Activated CD4-positive, alpha-beta T cell treated with anti-CD3 and anti-CD28 coated beads, Interleukin-10, Interleukin-2, amounts not matched to agents 100 ng/mL and 50 ng/mL, durations not matched to agents 16 hours and 8 hours (primary cell): ENCODE measurements around the gene IGF1R.

ENCODE experiments used
- DNase-seq: peaks from one replicate; pipeline ENCODE4 v3.0.0-alpha.2; 2020

The IGF1R gene

DNA sequence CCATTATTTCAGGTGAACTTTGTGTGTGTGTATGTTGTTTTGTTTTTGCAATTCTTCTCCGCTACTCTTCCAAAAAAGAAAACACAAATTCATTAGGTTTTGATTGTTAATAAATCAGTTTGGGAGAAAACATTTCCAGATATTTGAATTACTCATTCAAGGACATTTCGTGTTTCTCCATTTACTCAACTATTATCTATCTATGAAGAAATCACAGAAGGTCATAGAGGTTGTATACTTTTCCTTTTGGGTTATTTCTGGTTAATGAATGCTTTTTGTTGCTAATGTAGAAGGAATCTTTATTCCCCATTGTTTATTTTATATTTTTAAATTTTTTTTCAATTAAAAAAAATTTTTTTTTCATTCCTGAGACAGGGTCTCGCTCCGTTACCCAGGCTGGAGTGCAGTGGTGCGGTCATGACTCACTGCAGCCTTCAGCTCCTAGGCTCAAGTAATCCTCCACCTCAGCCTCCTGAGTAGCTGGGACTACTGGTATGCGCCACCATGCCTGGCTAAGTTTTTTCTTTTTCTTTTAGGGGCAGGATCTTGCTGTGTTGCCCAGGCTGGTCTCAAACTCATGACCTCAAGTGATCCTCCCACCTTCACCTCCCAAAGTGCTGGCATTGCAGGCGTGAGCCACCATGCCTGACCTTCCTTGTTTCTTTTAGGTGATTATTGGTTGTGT is 28.4 kb downstream of the IGF1R start:
- DNase-seq: no peak

DNA sequence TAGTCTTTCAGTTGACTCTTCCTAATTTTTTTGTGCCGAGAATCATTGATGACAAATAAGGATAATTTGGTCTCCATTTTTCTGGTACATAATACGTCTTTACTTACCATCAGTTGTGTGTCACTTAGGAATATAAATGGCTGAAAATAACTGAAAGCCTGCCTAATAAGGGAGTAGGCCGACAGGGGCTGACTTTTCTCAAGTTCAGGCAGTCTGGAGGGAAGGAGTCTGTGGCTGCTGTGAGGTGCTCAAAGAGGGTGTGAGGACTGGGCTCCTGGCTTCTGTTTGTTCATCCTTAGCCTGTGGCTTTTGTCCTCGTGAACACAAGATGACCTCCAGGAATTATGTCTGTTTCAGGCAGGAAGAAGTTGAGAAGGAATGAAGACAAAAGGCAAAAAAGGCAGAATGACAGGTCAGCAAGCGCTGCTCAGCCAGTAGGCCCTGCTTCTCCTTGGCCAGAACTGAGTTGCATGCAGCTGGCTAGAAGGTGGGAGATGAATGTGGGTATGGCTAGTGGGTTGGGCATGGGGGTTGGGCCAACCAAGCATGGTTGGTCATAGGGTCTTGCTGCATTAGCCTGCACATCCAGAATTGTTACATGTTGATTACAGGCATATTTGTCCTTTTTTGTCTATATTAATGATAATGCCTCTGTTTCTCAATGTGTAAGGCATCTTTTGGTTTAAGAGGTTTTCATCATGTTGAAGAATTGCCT is 29.2 kb downstream of the IGF1R start:
- no peak for DNase-seq

DNA sequence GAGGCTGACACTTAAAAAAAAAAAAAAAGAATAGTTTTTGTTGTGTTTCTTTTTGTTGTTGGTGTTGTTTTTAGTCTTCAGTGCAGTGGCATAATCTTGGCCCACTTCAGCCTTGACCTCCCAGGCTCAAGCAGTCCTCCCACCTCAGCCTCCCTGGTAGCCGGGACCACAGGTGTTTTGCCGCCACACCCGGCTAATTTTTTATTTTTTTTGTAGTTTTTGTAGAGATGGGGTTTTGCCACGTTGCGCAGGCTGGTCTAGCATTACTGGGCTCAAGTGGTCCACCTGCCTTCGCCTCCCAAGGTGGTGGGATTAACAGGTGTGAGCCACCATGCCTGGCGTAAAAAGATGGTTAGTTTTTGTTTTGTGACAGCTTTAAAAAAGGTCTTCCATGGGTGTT is 30.1 kb downstream of the IGF1R start:
- no peak for DNase-seq

DNA sequence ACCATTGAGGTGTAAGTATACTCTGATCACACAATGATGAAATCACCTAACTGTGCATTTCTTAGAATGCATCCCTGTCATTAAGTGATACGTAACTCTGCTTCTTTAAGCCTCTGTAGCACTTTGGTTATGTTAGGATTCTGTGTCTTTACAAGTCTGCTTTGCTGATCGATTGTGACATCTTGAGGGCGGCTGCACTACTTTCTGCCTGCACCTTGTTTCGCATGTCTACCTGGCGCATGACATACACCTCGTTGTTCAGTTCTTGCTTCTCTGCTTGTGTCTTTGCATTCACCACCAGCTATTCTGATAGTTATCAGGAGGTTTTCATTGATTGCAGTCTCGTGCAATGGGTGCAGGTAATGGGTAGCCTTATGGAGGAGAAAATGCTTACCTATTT is 32.7 kb downstream of the IGF1R start:
- DNase-seq: no peak

DNA sequence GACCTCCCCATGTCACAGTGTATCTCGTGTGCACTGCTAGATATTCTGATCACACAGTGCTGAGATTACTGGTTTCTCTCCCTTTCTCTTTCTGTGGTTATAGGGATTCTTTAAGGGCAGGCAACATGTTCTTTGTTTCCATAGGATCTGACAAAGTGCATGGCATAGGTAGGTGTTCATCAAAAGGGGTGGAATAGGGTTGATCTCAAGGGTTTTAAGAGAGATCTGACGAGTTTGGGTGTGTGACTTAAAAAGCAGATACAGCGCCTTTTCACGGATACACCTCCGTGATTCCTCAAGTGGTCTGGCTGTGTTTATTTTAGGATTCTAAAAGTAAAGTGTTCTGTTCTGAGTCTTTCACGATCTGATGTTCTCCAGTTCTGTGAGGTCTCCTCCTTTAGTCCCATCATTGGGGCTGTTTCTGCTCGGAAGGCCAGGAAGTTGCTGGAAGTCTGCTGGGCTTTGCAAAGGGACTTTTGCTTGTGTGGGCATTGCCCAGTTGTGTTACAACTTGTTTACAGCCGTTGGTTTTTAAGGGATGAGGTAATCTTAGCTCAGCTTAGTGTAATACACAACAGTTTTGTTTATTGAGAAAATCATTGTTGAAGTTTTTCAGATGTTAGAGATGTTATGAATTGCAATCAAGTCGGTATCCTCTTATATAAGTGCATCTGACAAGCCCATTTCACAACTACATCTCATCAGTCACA is 34.8 kb downstream of the IGF1R start:
- no peak for DNase-seq

DNA sequence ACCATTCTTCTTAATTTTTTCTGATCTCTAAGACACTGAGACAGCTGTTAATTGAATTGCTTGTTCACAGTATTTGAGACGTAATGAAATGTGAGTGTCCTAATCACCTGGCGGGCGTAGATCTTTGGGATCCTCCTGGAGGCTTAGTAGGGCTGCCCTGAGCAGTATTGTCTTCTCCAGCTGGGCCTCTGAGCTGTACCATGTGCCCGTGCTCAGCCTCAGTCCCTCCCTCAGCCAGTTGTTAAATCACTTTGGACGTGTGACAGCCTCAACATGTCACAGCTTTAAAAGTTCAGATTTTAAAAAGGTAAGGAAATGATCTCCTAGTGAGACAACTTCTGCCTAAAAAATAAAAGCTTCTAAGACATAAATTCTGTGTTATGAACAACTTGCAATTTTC is 35.5 kb downstream of the IGF1R start:
- DNase-seq: no peak

DNA sequence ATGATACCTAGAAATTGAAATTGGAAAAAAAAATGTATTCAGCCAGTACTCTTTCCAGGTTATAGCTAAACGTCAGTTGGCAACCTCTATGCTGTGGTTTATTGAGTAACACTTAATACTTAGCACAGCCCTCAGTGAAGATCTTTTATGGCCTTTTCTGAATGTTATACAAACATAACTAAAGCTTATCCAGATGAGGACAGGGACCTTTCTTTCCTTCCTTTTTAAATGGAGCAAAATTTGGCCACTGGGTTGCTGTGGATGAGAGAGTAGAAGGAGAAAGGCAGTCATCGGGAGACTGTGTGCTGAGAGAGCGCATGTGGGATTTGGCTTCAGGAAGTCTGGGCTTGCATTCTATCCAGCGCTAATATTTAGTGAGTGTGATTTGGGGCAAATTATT is 36.1 kb downstream of the IGF1R start:
- DNase-seq: no peak

DNA sequence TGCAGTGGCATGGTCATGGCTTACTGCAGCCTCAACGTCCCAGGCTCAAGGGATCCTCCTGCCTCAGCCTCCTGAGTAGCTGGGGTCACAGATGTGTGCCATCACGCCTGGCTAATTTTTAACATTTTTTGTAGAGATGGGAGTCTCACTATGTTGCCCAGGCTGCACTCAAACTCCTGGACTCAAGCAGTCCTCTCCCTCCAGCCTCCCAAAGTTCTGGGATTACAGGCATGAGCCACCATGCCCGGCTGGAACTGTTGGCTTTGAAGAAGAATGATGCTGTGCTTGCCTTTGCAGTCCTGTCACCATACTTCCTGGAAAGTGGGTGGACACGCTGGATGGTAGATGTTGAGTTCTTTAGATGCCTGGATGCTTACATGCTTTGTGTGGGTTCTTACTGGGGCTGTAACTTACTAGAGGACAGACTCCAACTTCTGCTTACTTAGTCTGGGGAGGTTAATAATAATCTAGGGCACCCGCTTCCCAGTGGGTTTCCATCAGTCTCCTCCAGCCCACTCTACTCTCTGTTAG is 36.7 kb downstream of the IGF1R start:
- no peak for DNase-seq

DNA sequence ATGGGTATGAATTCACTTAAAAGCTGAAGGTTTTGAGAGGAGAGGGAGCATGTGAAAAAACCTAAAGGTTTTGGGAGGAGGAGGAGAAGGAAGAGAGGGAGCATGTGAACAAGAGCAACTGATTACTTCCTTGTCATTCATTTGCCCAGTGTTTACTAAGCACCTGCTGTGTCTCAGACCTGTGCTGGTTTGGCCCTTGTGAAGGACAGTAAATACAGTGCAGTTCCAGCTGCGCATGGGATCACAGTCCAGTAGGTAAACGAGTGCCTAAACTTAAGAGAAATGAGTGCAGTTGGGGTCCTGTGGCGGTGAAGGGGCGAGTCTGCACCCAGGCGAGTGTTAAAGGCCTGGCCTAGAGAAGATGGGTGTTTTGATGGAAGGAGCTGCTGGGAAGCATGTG is 38.6 kb downstream of the IGF1R start:
- DNase-seq: no peak

DNA sequence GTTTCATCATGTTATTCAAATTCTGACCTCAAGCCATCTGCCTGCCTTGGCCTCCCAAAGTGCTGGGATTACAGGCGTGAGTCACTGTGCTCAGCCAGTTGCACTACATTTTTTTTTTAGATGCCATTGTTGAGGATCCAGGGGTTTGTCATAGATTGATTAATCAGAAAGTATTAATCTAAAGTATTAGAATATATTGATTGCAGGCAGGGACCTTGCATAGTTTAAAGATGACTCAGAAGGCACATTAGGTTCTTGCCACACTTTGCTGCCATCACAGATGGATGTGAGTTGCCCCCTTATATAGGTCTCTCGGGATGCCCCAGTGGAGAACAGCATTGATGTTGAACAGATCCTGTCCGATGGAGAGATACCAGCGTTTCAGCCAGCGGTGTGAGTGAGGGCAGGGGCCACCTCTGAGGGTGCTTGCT is 41.1 kb downstream of the IGF1R start:
- DNase-seq: no peak

DNA sequence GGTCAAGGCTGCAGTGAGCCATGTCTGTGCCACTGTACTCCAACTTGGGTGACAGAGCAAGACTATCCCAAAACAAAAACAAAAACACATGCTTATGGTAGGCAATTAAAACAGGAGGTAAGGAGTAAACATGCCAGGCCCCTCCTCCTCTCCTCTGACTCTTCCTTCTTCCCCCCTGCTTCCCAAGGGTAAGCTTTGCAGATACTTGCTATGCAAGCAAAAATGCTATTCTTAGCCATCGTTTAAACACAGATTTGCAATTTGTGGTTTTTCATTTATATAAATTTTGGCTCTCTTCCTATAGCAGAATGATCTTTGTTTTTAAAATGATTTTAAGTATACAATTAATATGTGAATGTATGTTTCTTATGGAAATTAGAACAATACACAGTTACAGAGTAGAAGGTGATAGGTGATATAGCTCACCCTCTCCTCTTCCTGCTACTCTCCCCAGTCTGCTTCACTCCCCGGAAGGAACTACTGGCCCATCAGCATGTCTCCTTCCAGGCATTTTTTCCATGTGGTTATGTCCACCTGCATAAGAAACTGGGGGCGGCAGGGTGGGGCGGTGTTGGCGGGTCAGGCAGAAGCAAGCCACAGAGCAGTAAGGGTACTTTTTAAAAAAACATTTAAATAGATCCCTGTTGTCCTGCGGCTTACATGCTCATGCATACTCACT is 42.1 kb downstream of the IGF1R start:
- DNase-seq: no peak

DNA sequence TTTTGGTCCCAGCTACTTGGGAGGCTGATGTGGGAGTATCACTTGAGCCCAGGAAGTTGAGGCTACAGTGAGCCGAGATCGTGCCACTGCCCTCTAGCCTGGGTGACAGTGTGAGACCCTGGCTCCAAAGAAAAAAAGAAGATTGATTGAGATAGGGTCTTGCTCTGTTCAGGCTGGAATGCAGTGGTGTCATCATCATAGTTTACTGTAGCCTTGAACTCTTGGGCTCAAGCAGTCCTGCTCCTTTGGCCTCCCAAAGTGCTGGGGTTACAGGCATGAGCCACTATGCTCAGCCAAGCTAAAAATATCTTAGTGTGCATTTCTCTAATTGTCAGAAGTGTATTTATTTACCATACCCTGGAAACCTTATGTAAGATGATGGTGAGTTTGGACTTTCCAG is 43.9 kb downstream of the IGF1R start:
- DNase-seq: no peak

DNA sequence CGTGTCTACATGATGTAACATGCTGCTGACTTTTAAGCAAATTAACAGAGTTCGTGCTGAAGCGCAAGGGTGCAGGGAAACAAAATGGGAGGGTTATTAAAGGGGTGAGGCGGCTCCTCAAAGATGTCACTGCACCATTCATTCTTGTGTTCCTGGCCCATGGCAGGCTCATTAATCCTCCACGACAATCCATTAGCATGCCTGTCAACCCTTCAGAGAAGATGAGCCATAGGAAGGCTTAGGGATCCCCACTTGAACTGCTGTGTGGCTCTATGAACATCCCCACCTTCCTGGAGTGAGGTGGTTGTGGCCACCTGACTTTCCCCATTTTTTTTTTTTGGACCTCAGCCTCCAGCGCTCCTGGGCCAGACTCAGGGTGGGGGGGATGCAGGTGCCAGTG is 45.8 kb downstream of the IGF1R start:
- no peak for DNase-seq

DNA sequence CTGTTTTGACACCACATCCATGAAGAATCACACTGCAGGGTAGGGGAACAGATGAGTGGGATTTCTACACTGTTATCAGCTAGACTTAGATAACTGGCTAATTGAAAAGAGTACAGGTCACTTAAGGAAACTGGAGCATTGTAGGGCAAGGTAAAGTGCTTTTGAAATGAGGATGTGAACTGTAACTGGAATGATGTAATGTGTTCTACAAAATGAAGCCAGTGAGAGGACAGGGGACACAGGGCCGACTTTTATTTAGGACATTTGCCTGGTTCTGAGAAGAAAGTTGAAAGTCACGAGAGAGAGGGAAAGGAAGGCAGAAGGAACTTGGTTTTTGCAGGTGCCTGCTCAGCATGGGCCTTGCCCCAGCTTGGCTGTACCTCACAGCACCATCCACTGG is 50.5 kb downstream of the IGF1R start:
- no peak for DNase-seq

DNA sequence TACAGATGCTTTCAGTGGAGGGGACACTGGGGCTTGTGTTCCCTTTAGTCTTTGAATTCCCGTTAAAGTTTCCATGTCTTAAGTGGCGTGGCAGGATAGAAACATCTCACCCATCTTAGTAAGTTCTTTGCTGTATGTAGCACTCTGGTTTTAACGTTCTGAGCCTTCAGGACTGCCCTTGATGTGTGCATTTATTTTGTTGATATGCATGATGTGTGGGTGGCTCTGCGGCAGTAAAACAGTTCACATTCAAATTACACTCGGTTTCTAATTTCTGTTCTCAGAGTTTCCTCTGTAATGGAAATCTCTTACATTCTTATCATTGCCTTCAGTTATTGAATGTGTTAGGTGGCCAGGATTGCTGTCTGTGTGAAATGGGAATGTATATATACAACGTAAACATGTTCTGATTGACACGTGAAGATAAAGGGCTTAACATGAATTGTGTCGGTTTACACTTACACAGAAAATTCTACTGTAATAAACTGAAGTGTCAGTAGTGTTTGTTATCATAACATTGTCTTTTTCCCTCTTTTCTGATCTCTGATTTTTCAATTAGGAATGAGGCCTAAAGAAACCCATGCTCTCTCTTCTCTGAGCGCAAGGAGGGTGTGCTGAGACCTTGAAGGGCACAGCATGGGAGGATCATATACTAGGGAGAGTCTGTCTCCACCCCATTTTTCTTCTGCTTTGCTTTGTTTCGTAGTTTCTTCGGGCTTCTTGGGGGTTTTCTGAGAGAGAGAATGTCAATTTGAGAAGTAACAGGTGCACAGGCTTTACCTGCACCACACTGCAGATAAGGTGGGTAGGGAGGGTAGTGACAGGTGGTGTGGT is 51.5 kb downstream of the IGF1R start:
- DNase-seq: no peak

DNA sequence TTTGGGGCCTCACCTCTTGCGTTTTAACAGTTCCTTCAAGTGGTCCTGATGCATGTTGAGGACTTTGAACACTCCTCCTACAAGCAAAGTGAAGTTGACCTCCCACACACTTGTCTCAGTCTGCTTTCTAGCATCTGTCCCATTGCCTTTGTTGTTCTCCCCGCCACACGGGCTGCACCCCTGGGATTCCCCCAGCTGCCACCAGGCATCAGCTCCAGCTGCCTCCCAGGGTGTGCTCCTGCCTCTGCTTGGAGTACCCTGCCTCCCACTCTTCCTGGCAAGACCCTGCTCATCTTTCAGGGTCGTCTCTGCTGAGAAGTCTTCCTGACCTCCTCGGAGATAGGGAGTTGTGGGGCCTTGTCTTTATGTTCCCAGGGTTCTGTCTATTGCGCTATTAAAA is 52.2 kb downstream of the IGF1R start:
- DNase-seq: no peak

DNA sequence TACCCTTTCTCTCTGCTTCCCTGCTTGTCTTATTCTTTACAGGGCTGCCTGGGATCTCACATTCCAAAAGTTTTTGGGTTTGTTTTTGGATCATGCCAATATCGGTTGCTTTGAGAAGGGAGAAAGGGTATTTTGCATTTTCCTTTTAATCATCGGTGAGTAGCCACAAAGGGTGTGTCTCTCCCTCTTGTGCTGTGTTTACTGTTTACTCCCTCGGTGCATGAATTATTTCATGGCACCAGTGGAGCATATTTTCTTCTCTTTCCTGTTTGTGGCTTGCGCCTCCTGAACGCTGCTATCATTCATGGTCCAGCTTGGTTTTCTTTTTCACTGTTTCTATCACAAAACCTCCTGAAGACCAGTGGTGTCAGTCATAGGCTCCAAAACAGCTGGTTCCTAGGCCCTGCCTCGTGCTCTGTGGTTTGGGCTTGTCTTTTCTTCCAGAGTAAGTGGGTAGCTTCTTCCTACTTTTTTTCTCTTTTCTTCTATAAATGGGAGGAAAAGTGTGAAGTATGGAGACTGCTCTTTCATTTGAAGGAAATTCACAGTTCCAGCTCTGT is 54.9 kb downstream of the IGF1R start:
- no peak for DNase-seq

DNA sequence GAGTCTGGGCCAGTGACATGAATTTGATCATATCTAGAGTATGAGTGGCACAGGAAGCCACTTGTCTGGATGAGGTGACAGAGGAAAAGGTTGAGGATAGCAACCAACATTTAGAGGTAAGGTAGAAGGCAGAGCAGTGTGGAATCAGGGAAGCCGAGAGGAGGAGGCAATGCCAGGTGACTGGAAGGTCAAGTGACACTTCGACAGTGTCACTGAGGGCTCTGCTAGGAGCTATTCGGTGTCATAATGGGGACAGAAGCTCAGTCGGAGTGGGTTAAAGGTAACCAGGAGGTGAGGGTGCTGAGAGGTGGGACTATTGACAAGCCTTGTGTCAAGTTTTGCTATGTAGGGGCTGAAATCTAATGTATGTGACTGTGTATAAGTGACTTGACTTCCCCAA is 56.7 kb downstream of the IGF1R start:
- DNase-seq: no peak

DNA sequence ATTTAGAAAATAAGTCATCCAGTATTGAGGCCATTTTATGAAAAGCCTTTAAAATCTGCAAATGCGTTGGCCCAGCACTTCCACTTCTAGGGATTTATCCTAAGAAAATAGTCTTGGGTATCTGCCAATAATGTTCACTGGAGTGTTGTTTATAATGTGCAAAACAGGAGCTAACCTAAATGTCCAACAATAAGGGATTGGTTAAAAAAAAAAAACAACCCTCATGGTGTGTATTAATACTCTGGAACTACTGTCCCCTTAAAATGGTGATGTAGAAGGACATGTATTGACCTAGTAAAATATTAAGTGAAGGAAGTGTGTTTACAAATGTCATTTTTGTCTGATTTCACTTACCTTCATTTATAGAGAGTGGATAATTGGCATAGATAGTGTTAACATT is 58.0 kb downstream of the IGF1R start:
- no peak for DNase-seq

DNA sequence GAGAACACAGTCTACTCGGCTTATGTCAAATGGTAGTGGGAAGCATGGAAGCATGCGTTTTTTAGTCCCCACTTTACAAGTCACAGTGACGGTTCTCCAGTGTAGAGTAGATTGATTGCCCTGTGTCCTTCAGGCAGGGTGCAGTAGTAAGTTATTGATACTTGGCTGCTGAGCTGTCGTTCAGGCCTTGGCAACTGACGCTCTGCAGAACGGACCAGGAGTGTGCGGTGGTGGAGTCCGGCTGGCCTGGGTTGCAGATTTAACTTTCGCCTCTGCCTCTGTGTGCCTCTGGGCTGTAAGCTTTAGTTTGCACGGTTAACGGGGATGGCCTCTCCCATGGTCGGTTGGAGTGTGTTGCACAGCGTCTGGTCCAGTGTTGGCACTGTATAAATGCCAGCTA is 58.6 kb downstream of the IGF1R start:
- no peak for DNase-seq

DNA sequence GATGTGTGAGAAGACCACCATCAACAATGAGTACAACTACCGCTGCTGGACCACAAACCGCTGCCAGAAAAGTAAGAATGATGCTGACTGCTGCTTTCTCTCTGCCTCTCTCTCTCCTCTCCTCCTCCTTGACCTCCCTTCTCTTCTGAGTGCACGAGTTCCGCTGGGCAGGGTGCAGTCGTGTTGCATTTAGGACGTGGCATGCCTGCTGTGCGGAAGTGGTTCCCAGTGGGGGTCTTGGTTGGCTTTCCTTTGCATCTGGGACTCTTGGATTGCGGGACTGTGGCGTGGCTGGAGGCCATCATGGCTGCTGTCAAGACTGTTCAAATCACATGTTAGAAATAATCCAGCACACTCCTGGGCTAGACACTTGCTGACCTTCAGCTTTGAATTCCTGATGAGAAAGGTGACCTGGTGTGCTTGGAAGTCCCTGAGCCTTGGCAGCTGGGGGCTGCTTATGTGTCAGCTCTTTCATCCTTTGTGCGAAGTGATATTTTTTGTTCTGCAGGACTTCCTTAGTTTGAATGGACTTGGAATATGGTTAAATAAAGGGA is 59.8 kb downstream of the IGF1R start:
- no peak for DNase-seq

DNA sequence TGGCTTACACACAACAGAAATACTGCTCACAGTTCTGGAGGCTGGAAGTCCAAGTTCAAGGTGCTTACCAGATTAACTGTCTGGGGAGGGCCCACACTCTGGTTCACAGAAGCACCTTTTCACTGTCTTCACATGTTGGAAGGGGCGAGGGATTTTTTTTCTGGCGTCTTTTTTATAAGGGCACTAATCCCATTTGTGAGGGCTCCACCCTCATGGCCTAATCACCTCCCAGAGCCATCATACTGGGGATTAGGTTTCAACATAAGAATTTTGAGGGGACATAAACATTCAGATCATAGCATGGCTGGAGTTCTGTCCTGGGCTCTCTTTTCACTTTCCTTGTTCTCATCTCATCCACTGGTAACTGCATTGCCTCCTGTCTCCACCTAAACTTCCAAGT is 63.5 kb downstream of the IGF1R start:
- no peak for DNase-seq
